ENCODE measurements around the gene COL13A1.

DNA sequence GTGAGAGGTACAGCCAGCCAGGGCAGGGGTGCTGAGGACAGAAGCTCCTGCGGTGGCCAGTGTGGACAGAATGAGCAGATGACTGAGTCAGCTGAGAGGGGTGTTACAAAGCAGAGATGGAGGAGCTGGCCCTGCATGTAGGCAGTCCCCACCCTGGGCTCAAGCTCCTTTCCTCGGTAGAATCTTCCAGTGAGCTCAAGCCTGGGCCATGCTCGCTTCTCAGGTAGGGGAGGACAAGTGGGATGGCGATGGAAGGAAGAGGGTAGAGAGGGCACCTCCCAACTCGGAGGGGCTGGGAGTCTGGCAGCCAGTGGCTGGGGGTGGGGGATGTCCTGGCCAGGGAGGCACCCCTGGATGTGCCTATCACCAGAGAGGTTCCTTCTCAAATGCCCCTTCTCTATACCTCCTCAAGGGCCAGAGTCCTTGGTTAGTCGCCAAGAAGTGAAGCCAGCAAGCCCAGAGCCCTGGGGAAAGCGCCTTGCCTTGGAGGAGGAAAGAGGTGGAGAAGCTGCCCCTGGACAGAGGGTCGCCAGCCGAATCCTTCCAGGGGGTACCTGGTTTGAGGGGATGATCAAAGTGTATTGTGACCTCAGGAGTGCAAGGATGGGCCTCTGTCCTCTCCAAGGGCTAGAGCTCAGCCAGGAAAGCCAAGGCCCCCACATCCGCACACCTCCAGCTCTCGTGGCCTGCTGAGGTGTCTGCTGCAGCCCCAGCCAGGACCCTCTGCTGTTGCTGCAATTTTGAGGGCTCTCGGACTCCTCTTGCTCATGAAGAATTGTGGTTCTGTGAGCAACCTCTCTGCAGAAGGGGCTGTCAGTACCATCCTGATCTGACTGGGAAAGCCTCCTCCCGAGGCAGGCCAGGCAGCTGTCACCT is 162.4 kb downstream of the COL13A1 start:
- TF ChIP-seq, protein P1, sequence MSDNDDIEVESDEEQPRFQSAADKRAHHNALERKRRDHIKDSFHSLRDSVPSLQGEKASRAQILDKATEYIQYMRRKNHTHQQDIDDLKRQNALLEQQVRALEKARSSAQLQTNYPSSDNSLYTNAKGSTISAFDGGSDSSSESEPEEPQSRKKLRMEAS (IDR thresholded peaks at IDR 0.05; ENCODE audit: low read depth, low read length): no peak
- TF ChIP-seq, protein P2, sequence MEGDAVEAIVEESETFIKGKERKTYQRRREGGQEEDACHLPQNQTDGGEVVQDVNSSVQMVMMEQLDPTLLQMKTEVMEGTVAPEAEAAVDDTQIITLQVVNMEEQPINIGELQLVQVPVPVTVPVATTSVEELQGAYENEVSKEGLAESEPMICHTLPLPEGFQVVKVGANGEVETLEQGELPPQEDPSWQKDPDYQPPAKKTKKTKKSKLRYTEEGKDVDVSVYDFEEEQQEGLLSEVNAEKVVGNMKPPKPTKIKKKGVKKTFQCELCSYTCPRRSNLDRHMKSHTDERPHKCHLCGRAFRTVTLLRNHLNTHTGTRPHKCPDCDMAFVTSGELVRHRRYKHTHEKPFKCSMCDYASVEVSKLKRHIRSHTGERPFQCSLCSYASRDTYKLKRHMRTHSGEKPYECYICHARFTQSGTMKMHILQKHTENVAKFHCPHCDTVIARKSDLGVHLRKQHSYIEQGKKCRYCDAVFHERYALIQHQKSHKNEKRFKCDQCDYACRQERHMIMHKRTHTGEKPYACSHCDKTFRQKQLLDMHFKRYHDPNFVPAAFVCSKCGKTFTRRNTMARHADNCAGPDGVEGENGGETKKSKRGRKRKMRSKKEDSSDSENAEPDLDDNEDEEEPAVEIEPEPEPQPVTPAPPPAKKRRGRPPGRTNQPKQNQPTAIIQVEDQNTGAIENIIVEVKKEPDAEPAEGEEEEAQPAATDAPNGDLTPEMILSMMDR (IDR thresholded peaks at IDR 0.05; ENCODE audit: low read depth, low read length): no peak
